Measurements from ENCODE around the gene EDN2. TPM values are rescaled to one million over a fixed set of nuclear protein-coding genes. Genes with fewer than 3 reads are reported as not detected.

Gene EDN2
- not detected in 2 replicates for total RNA-seq (ENCODE audit: low replicate concordance)

DNA sequence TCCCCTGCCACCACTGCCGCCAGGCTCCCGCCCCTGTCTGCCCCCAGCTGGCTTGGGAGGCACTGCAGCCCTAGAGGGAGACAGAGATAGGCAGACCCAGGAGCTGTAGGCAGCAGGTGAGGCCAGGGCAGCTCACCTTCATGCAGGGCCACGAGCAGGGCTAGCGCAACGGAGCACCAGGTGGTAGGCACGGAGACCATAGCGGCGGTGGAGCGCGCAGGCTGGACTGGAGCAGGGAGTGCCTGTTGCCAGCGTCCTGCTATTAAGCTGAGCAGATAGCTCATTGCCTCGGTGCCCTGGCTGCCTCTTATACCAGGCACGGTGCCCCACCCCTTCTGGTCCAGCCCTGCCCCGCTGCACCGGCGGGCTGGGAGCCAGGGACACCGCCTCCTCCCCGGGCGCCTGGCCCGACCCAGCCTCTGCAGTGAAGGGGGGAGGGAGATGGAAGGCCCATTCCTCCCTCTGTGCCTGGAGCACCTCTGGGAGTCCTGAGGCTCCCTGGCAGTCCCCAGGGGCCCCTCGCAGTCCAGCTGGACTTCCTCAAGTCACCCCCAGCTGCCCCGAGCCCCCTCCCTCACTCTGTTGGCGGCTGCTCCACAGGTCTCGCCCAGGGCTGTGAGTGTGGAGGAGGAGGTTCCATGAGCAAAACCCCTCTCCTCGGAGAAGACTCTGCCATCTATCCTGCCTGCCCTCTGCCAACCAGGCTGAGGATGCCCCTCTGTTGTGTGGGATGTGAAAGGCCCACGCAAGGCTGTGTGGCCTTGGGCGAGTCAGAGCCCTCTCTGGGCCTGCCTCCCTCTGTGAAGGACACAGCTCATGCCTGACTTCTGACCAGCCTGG lies at the start of gene EDN2:
EDN2 (minus strand) TSS at position 282 of the 840 bp plus-strand sequence; CDS start at position 200, 82 bp downstream.
- TF ChIP-seq, protein P1, sequence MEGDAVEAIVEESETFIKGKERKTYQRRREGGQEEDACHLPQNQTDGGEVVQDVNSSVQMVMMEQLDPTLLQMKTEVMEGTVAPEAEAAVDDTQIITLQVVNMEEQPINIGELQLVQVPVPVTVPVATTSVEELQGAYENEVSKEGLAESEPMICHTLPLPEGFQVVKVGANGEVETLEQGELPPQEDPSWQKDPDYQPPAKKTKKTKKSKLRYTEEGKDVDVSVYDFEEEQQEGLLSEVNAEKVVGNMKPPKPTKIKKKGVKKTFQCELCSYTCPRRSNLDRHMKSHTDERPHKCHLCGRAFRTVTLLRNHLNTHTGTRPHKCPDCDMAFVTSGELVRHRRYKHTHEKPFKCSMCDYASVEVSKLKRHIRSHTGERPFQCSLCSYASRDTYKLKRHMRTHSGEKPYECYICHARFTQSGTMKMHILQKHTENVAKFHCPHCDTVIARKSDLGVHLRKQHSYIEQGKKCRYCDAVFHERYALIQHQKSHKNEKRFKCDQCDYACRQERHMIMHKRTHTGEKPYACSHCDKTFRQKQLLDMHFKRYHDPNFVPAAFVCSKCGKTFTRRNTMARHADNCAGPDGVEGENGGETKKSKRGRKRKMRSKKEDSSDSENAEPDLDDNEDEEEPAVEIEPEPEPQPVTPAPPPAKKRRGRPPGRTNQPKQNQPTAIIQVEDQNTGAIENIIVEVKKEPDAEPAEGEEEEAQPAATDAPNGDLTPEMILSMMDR (IDR thresholded peaks at IDR 0.05; ENCODE audit: insufficient read depth, low read length) = peak; percentile 2
- DNase-seq (ENCODE audit: low read depth) = no peak
- no peak within 1 kb of the TSS for H3K4me3 ChIP-seq (ENCODE audit: low read depth, low read length)

DNA sequence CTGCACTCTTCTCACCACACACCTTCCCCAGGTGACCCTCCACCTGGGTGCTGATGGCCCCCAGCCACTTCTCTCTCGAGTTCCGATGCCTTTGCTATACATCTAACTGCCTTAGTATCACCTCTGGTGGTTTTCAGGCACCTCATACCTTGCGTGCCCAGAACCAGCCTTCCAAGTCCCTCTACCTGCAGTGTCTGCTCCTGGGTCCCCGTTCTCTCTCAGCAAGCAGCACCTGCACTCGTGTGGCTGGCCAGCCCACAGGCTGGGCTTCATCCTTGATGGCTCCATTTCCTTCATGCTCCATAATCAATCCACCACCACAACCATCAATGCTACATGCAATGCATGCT lies 49.2 kb upstream of the EDN2 start:
- no peak overlapping the region for H3K4me3 ChIP-seq (ENCODE audit: low read depth, low read length)
- TF ChIP-seq, protein P1 (IDR thresholded peaks at IDR 0.05; ENCODE audit: insufficient read depth, low read length) = no peak
- DNase-seq (ENCODE audit: low read depth) = no peak

DNA sequence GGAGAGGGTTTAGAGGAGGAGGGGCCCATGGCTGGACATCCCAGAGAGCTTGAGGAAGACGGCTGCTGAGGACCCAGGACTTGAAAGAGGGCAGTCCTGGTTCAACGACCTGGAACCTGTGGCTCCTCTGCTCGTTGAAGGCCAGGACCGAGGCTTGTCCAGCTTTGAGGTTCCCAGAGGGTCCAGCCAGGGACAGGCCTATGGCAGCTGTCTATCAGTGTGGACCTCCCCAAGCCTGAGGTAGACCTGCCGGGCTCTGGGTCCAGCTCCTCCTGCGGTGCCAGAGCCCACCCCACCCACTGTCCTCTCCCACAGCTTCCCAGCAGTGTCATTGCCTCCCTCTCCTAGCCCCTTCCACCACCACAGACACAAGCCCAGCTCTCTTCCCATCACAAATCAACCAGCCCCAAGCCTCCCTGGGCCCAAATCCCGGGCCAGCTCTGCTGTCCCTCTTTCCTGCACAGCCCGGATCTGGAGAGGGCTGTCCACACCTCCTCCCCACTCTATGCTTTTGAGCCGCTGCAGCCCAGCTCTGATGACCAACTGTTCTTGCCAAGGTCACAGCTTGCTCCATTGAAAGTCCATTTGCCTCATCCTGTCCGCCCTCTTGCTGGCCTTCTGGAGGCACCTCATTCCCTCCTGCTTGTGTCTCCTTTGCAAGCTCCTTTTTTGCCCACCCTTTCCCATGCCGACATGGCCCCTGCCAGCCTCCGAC lies 48.7 kb upstream of the EDN2 start:
- no peak overlapping the region for H3K4me3 ChIP-seq (ENCODE audit: low read depth, low read length)
- no peak for DNase-seq (ENCODE audit: low read depth)
- TF ChIP-seq, protein P1 (IDR thresholded peaks at IDR 0.05; ENCODE audit: insufficient read depth, low read length) = no peak

GRCh38 chr1:41532206-41532975 lies 47.9 kb upstream of the EDN2 start:
- H3K4me3 ChIP-seq (ENCODE audit: low read depth, low read length) = no peak overlapping the region
- TF ChIP-seq, protein P1 (IDR thresholded peaks at IDR 0.05; ENCODE audit: insufficient read depth, low read length) = no peak
- DNase-seq (ENCODE audit: low read depth) = no peak

DNA sequence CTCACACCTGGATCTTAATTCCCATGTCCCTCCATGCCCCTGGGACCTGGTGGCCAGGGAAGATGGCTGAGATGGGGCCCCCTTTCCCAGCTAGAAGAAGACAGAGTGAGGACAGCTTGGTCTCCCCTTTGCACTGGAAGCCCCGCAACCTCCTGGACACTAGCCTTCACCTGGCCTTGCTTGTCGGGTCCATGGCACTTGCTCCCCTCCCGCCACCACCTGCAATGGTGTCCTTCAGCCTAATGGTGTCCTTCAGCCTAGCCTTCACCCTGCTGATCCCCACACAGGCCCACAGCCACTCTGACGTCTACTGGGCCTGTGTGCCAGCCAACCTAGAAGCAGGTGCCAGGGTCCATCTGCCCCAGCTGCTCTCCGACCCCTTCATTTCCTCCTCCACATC lies 45.9 kb upstream of the EDN2 start:
- DNase-seq (ENCODE audit: low read depth) = no peak
- no peak overlapping the region for H3K4me3 ChIP-seq (ENCODE audit: low read depth, low read length)
- TF ChIP-seq, protein P1 (IDR thresholded peaks at IDR 0.05; ENCODE audit: insufficient read depth, low read length) = no peak

DNA sequence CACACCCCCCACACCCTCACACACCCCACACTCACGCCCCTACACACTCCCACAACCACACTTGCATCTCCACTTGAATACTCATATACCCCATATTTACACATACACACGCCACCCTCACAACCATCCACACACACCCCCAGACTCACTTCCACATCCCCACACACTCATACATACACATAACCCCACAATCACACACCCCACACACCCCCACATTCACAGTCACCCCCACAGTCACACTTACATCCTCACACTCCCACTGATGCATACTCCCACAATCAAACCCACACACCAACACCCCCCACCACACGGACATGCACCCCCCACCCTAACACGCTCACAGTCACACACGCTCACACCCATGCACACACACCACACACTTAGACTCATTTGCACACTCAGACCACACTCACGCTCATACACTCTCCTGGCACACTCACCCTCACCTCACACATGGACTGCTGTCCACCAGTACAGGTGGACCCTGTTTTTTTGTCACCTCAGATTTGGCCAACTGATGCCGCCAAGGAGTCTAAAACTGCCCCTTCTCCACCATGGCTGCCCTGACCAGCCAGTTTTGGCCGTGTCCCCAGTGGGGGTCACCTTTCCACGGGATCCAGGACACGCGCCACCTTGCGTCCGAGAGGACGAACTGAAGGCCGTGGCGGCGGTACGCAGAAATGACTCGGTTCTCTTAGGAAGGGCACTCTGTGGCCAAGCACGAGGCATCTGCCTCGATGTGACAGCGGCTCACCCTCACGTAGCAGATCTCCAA lies 45.3 kb upstream of the EDN2 start:
- no peak for DNase-seq (ENCODE audit: low read depth)
- TF ChIP-seq, protein P1 (IDR thresholded peaks at IDR 0.05; ENCODE audit: insufficient read depth, low read length) = no peak
- no peak overlapping the region for H3K4me3 ChIP-seq (ENCODE audit: low read depth, low read length)

Data from fibroblast of the aortic adventitia (primary cell).